SU-DHL-6 (cell line): Measurements from ENCODE around the gene RELN.

Source experiments
- H2AFZ ChIP-seq: fragments of 200-600 bp; sonication (generic); 2 replicates; pipeline ENCODE4 v1.6.1; 2014; ENCODE audit warnings: low read depth, mild to moderate bottlenecking, moderate library complexity, mixed read lengths, antibody characterized with exemption, low read length; ENCODE audit not compliant: severe bottlenecking
- H3F3A ChIP-seq: fragments of 200-600 bp; shearing (Covaris generic); 2 replicates; pipeline ENCODE4 v1.6.0; 2016; ENCODE audit warnings: antibody characterized with exemption, mild to moderate bottlenecking; ENCODE audit not compliant: insufficient read depth
- H3K27ac ChIP-seq: fragments of 200-600 bp; sonication (generic); 2 replicates; pipeline ENCODE4 v1.5.1; 2016; ENCODE audit warnings: low read depth, mild to moderate bottlenecking, low read length, moderate library complexity, mixed read lengths
- H3K27me3 ChIP-seq: fragments of 200-600 bp; sonication (generic), shearing (Covaris generic); 2 replicates; pipeline ENCODE4 v1.6.0; 2014; ENCODE audit warnings: mild to moderate bottlenecking, low read length
- H3K36me3 ChIP-seq: fragments of 200-600 bp; sonication (generic); 2 replicates; pipeline ENCODE4 v1.6.1; 2014; ENCODE audit warnings: mild to moderate bottlenecking, low read length, mixed read lengths
- H3K4me2 ChIP-seq: fragments of 300-600, 200-600 bp; shearing (Covaris generic), sonication (generic); 2 replicates; pipeline ENCODE4 v1.6.0; 2014; ENCODE audit warnings: low read length, low read depth, mild to moderate bottlenecking; ENCODE audit not compliant: poor library complexity, severe bottlenecking
- H3K4me3 ChIP-seq: fragments of 200-600 bp; sonication (generic); 2 replicates; pipeline ENCODE4 v1.5.1; 2014; ENCODE audit warnings: antibody characterized with exemption, low read length, mild to moderate bottlenecking, mixed read lengths; ENCODE audit not compliant: insufficient read depth, poor library complexity, severe bottlenecking
- H3K79me2 ChIP-seq: fragments of 200-600 bp; sonication (generic); 2 replicates; pipeline ENCODE4 v1.6.1; 2014; ENCODE audit warnings: mild to moderate bottlenecking, low read length, moderate library complexity; ENCODE audit not compliant: insufficient read depth
- H3K9ac ChIP-seq: fragments of 200-600 bp; sonication (generic); 2 replicates; pipeline ENCODE4 v1.7.0; 2014; ENCODE audit warnings: mild to moderate bottlenecking, low read length
- H3K9me2 ChIP-seq: fragments of 200-600 bp; sonication (generic); replicated peaks from 2 replicates; pipeline ENCODE4 v1.6.1; 2014; ENCODE audit warnings: low read length; ENCODE audit not compliant: insufficient read depth
- H3K9me3 ChIP-seq: fragments of 200-600 bp; sonication (generic); 2 replicates; pipeline ENCODE4 v1.6.1; 2014; ENCODE audit warnings: low read length, mixed read lengths; ENCODE audit not compliant: insufficient read depth
- H4K20me1 ChIP-seq: fragments of 200-600 bp; sonication (generic); 2 replicates; pipeline ENCODE4 v1.6.1; 2014; ENCODE audit warnings: low read depth, mild to moderate bottlenecking, antibody characterized with exemption, low read length, moderate library complexity, mixed read lengths
- EZH2phosphoT487 ChIP-seq: fragments of 200-600 bp; sonication (generic), shearing (Covaris generic); conservative IDR thresholded peaks from 2 replicates; pipeline ENCODE4 v1.6.1; 2018; ENCODE audit warnings: mild to moderate bottlenecking, antibody characterized with exemption, low read length, moderate library complexity, mixed read lengths
- TF ChIP-seq, protein P1 (sequence below): fragments of 200-600 bp; sonication (generic); IDR thresholded peaks from one replicate; pipeline ENCODE4 v1.5.1; 2017; ENCODE audit warnings: antibody characterized with exemption, mild to moderate bottlenecking, low read length, moderate library complexity; ENCODE audit not compliant: insufficient read depth, poor library complexity, severe bottlenecking

Gene RELN

DNA sequence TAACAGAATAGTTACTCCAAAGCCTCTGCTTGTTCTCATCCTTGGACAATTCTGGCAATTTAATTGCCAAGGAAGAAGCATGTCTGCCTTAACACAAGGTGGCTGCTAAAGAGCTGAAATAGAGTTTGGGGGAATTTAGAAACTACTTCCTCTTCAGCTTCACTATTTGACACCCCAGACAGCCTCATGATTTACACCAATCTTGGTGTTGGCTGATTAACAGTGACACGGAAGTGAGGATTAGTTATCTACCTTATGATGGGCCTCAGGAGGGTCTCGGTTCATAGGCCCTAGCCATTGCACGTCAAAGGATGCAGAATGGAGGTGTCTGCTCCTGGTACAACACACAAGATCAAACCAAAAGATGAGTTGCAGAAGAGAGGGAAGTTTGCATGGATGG is 102.4 kb downstream of the RELN start:
- H3K9ac ChIP-seq = no peak overlapping the region
- no peaks in the 10 kb centered on the region for H3K36me3 ChIP-seq
- no peak overlapping the region for H3K4me3 ChIP-seq
- no peaks in the 10 kb centered on the region for H3K9me3 ChIP-seq
- H3K4me2 ChIP-seq = no peak overlapping the region
- no peak overlapping the region for H2AFZ ChIP-seq
- H3K27me3 ChIP-seq = no peaks in the 10 kb centered on the region
- H4K20me1 ChIP-seq = no peaks in the 10 kb centered on the region
- no peaks in the 10 kb centered on the region for H3F3A ChIP-seq
- no peaks in the 10 kb centered on the region for H3K9me2 ChIP-seq
- no peak overlapping the region for H3K27ac ChIP-seq
- TF ChIP-seq, protein P1, sequence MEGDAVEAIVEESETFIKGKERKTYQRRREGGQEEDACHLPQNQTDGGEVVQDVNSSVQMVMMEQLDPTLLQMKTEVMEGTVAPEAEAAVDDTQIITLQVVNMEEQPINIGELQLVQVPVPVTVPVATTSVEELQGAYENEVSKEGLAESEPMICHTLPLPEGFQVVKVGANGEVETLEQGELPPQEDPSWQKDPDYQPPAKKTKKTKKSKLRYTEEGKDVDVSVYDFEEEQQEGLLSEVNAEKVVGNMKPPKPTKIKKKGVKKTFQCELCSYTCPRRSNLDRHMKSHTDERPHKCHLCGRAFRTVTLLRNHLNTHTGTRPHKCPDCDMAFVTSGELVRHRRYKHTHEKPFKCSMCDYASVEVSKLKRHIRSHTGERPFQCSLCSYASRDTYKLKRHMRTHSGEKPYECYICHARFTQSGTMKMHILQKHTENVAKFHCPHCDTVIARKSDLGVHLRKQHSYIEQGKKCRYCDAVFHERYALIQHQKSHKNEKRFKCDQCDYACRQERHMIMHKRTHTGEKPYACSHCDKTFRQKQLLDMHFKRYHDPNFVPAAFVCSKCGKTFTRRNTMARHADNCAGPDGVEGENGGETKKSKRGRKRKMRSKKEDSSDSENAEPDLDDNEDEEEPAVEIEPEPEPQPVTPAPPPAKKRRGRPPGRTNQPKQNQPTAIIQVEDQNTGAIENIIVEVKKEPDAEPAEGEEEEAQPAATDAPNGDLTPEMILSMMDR = no peak
- TF ChIP-seq EZH2phosphoT487 = no peak
- H3K79me2 ChIP-seq = no peaks in the 10 kb centered on the region

DNA sequence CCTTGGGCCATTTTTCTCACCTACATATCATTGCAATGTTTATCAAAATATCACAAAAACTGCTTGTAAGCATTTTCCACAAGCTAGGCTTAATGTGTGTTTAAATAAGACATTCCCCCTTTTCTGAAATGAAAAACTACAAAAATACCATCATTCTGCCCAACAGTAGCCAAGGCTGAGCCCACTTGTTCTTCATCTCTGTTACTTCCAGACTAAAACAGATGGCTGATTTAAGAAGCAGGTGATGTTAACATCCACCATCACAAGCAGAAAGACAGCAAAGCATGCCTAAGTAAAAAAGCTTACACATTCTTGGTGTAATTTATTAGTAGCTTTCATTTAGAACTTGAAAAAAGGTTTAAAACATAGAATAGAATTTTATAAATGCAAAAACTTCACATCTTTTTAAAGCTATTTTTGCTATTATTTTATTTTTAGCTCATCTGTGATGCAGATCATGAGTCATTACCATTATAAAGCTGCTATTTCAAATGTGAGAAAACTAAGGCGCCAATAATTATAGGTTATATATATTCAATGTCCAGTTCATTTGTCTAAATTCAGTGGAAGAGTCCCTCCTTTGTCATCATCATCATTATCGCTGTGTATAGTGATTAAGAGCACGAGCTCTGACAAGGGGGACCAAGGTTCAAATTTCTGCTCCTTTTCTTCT is 109.4 kb downstream of the RELN start:
- H3K36me3 ChIP-seq = no peaks in the 10 kb centered on the region
- H3K27ac ChIP-seq = no peak overlapping the region
- H3K27me3 ChIP-seq = no peaks in the 10 kb centered on the region
- no peak overlapping the region for H3K4me3 ChIP-seq
- H4K20me1 ChIP-seq = no peaks in the 10 kb centered on the region
- H3K9me3 ChIP-seq = no peaks in the 10 kb centered on the region
- H2AFZ ChIP-seq = no peak overlapping the region
- no peak overlapping the region for H3K9ac ChIP-seq
- H3F3A ChIP-seq = no peaks in the 10 kb centered on the region
- no peaks in the 10 kb centered on the region for H3K9me2 ChIP-seq
- no peak for TF ChIP-seq EZH2phosphoT487
- TF ChIP-seq, protein P1 = no peak
- H3K4me2 ChIP-seq = no peak overlapping the region
- no peaks in the 10 kb centered on the region for H3K79me2 ChIP-seq

DNA sequence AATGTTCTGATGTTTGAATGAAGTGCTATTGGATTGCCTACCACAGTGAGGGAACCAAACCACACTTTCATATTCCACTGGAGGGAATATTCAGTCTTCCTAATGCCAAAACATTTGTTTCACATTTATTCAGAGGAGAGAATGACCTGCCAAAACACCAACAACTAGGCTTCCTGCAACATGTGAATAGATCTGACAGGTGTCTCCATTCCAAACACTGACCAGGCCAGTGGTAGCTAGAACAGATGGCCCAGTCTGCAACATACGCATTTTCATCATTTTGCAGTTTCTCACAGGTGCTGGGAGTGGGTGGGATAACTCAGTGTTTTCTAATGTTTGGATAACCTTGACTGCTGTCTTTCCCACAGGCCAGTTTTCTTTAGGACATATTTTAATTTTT is 110.0 kb downstream of the RELN start:
- H3K9ac ChIP-seq = no peak overlapping the region
- TF ChIP-seq EZH2phosphoT487 = no peak
- TF ChIP-seq, protein P1 = no peak
- no peak overlapping the region for H3K4me3 ChIP-seq
- H3K9me3 ChIP-seq = no peaks in the 10 kb centered on the region
- H3K27me3 ChIP-seq = no peaks in the 10 kb centered on the region
- no peak overlapping the region for H2AFZ ChIP-seq
- H3K79me2 ChIP-seq = no peaks in the 10 kb centered on the region
- H3F3A ChIP-seq = no peaks in the 10 kb centered on the region
- no peaks in the 10 kb centered on the region for H3K36me3 ChIP-seq
- H4K20me1 ChIP-seq = no peaks in the 10 kb centered on the region
- no peak overlapping the region for H3K4me2 ChIP-seq
- H3K9me2 ChIP-seq = no peaks in the 10 kb centered on the region
- H3K27ac ChIP-seq = no peak overlapping the region
